ENCODE results near the gene WLS. TPM values are rescaled to one million over a fixed set of nuclear protein-coding genes. Genes with fewer than 3 reads are reported as not detected.
"Not testable (repeated sequence)": the region's sequence is repeated elsewhere in the genome, so short reads cannot be mapped to it uniquely, and the experiment has no call there.

Gene WLS
- total RNA-seq, 1 donor from 2014 or later, result not detected

- H3K9me3 Mint-ChIP-seq, result no peaks in the 10 kb centered on the region
- H3K27me3 Mint-ChIP-seq, result no peaks in the 10 kb centered on the region
- no peak overlapping the region for H3K4me3 Mint-ChIP-seq
- H3K36me3 Mint-ChIP-seq (ENCODE audit: low read depth), result no peaks in the 10 kb centered on the region
- intact Hi-C loops (cut with micrococcal nuclease), result no loop called here
- H3K27ac Mint-ChIP-seq, result no peak overlapping the region
- peaks cover 12% of the 10 kb centered on the region for H3K4me1 Mint-ChIP-seq
- DNase-seq, result no peak
Observed at GRCh38 chr1:68175621-68176398, 56.5 kb downstream of the WLS start.

- Mint-ChIP-seq H3K9me3 (no peaks in the 10 kb centered on the region), H3K4me1 (peaks cover 8% of the 10 kb centered on the region), H3K27me3 (no peaks in the 10 kb centered on the region), H3K27ac (no peak overlapping the region), H3K36me3 (ENCODE audit: low read depth) (no peaks in the 10 kb centered on the region), H3K4me3 (no peak overlapping the region)
- no peak for DNase-seq
- intact Hi-C loops (cut with micrococcal nuclease), result no loop called here
Observed at GRCh38 chr1:68174738-68175113, 57.6 kb downstream of the WLS start.

DNA sequence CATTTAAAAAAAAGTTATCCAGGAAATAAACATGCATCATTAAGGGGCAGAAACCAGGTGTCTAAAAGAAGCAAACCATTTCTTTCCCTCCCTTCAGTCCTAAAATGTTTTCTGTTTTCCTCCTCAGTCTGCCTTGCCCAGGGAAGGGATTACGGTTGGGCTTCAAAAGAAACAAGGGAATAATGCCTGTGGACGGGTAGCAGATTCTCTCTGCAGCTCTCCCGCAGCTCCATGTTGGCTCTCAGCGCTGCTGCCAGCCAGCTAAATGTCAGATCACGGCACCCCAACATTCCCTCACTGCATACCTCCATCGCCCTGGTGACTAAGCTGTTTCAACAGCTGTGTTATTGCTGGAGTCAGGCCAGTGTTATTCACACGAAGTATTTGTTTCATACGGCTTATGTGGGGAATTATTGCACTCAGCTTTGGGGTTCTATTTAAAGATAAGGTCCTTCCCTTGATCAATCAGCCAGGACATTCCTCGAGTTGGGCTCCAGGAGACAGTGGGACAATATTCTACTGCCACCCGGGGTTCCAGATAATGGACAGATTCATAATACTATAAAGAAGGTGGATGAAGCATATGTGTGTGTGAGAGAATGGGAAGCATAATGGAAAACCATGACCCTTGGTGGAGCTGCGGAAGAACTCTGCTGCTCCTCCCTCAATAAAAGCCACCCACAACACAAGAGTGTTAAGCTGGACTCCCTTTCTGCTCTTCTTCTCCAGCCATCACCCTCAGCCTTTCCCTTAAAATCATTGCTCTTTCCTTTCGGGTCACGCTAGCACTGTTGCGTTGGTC, 58.2 kb downstream of the WLS start:
- Mint-ChIP-seq H3K27ac (no peak overlapping the region), H3K4me3 (no peak overlapping the region), H3K4me1 (peaks cover 5% of the 10 kb centered on the region), H3K27me3 (no peaks in the 10 kb centered on the region), H3K9me3 (no peaks in the 10 kb centered on the region), H3K36me3 (ENCODE audit: low read depth) (no peaks in the 10 kb centered on the region)
- no peak for DNase-seq
- intact Hi-C loops (cut with micrococcal nuclease), result no loop called here

- Mint-ChIP-seq H3K9me3 (no peaks in the 10 kb centered on the region), H3K4me1 (no peaks in the 10 kb centered on the region), H3K27me3 (no peaks in the 10 kb centered on the region), H3K4me3 (no peak overlapping the region), H3K27ac (no peak overlapping the region), H3K36me3 (ENCODE audit: low read depth) (no peaks in the 10 kb centered on the region)
- DNase-seq, result no peak
- intact Hi-C loops (cut with micrococcal nuclease), result no loop called here
Observed at GRCh38 chr1:68173283-68173935, 58.9 kb downstream of the WLS start.

DNA sequence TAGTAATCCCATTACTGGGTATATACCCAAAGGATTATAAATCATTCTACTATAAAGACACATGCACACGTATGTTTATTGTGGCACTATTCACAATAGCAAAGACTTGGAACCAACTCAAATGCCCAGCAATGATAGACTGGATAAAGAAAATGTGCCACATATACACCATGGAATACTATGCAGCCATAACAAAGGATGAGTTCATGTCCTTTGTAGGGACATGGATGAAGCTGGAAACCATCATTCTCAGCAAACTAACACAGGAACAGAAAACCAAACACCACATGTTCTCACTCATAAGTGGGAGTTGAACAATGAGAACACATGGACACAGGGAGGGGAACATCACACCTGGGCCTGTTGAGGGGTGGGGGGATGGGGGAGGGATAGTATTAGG, 60.5 kb downstream of the WLS start:
- H3K9me3 Mint-ChIP-seq; H3K4me1 Mint-ChIP-seq; H3K27me3 Mint-ChIP-seq; H3K4me3 Mint-ChIP-seq; H3K27ac Mint-ChIP-seq; intact Hi-C loops (cut with micrococcal nuclease); H3K36me3 Mint-ChIP-seq (ENCODE audit: low read depth); DNase-seq: not testable (repeated sequence)

DNA sequence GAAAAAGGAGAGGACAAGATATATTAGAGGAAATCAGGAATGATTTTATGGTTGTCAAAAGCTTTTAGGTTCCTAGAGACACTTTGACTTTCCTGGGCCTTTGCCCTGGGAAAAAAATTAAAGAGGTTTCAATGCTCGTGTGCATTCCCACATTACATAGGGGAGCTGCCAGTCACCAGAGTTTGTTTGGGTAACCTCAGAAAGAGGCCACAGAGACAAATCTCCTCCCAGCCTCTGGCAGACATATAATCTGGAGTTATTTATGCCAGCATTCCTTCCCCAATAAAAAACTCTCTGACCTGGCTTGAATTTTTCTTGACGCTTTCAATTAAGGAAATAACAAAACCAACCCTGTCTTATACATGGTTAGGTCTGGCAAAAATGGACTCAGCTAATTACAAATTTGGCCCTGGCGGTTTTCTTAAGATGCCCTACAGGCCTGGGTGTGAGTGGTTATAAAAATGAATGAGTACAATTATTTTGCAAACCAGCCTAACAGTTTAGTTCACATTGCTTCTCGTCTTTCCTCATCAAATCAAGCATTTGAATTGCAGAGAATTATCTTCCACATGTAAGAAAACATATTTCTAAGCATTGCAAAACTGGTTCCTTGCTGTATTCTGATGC, 63.7 kb downstream of the WLS start:
- DNase-seq, result no peak
- Mint-ChIP-seq H3K27ac (no peak overlapping the region), H3K9me3 (no peaks in the 10 kb centered on the region), H3K36me3 (ENCODE audit: low read depth) (no peaks in the 10 kb centered on the region), H3K4me1 (no peaks in the 10 kb centered on the region), H3K27me3 (no peaks in the 10 kb centered on the region), H3K4me3 (no peak overlapping the region)
- intact Hi-C loops (cut with micrococcal nuclease), result no loop called here

GRCh38 chr1:68167211-68167610, 65.1 kb downstream of the WLS start:
- Mint-ChIP-seq H3K9me3 (no peaks in the 10 kb centered on the region), H3K36me3 (ENCODE audit: low read depth) (no peaks in the 10 kb centered on the region), H3K27ac (no peak overlapping the region), H3K4me3 (no peak overlapping the region), H3K4me1 (no peaks in the 10 kb centered on the region), H3K27me3 (no peaks in the 10 kb centered on the region)
- intact Hi-C loops (cut with micrococcal nuclease), result no loop called here
- no peak for DNase-seq

GRCh38 chr1:68166348-68166747, 66.0 kb downstream of the WLS start:
- no peak for DNase-seq
- H3K9me3 Mint-ChIP-seq, result no peaks in the 10 kb centered on the region
- no peaks in the 10 kb centered on the region for H3K4me1 Mint-ChIP-seq
- no peaks in the 10 kb centered on the region for H3K36me3 Mint-ChIP-seq (ENCODE audit: low read depth)
- no peak overlapping the region for H3K4me3 Mint-ChIP-seq
- intact Hi-C loops (cut with micrococcal nuclease), result no loop called here
- no peaks in the 10 kb centered on the region for H3K27me3 Mint-ChIP-seq
- H3K27ac Mint-ChIP-seq, result no peak overlapping the region

GRCh38 chr1:68165665-68166064, 66.7 kb downstream of the WLS start:
- H3K4me3 Mint-ChIP-seq, result no peak overlapping the region
- no peak for DNase-seq
- no peaks in the 10 kb centered on the region for H3K36me3 Mint-ChIP-seq (ENCODE audit: low read depth)
- H3K27me3 Mint-ChIP-seq, result no peaks in the 10 kb centered on the region
- H3K4me1 Mint-ChIP-seq, result no peaks in the 10 kb centered on the region
- no peak overlapping the region for H3K27ac Mint-ChIP-seq
- H3K9me3 Mint-ChIP-seq, result no peaks in the 10 kb centered on the region
- intact Hi-C loops (cut with micrococcal nuclease), result no loop called here

DNA sequence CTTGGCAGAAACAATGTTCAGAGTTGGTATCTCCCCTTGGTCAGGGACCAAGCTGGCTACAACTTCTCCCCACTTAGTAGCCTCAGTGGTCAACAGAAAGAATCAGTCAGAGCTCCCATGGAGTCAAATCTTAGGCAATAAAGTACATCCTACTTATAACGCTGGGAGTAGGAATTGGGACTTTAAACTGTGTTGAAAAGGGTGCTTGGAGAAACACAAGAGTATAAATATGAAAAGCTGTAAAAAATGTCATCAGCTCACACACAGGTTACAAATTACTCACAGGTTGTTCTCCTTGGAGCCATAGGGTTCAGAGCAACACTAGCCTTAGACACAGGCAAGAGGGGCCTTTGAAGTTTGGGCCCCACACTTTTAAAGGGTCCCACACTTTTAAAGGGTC, 67.4 kb downstream of the WLS start:
- no peak for DNase-seq
- Mint-ChIP-seq H3K9me3 (no peaks in the 10 kb centered on the region), H3K27ac (no peak overlapping the region), H3K4me1 (no peaks in the 10 kb centered on the region), H3K4me3 (no peak overlapping the region), H3K36me3 (ENCODE audit: low read depth) (no peaks in the 10 kb centered on the region), H3K27me3 (no peaks in the 10 kb centered on the region)
- intact Hi-C loops (cut with micrococcal nuclease), result no loop called here

- intact Hi-C loops (cut with micrococcal nuclease), result no loop called here
- no peaks in the 10 kb centered on the region for H3K27me3 Mint-ChIP-seq
- H3K4me1 Mint-ChIP-seq, result no peaks in the 10 kb centered on the region
- no peaks in the 10 kb centered on the region for H3K9me3 Mint-ChIP-seq
- H3K36me3 Mint-ChIP-seq (ENCODE audit: low read depth), result no peaks in the 10 kb centered on the region
- no peak for DNase-seq
- H3K27ac Mint-ChIP-seq, result no peak overlapping the region
- no peak overlapping the region for H3K4me3 Mint-ChIP-seq
Observed at GRCh38 chr1:68163220-68163619, 69.1 kb downstream of the WLS start.

GRCh38 chr1:68162761-68163160, 69.6 kb downstream of the WLS start:
- H3K4me3 Mint-ChIP-seq, result no peak overlapping the region
- no peak for DNase-seq
- intact Hi-C loops (cut with micrococcal nuclease), result no loop called here
- peaks cover under 1% of the 10 kb centered on the region for H3K27me3 Mint-ChIP-seq
- no peaks in the 10 kb centered on the region for H3K4me1 Mint-ChIP-seq
- no peaks in the 10 kb centered on the region for H3K9me3 Mint-ChIP-seq
- no peak overlapping the region for H3K27ac Mint-ChIP-seq
- no peaks in the 10 kb centered on the region for H3K36me3 Mint-ChIP-seq (ENCODE audit: low read depth)

DNA sequence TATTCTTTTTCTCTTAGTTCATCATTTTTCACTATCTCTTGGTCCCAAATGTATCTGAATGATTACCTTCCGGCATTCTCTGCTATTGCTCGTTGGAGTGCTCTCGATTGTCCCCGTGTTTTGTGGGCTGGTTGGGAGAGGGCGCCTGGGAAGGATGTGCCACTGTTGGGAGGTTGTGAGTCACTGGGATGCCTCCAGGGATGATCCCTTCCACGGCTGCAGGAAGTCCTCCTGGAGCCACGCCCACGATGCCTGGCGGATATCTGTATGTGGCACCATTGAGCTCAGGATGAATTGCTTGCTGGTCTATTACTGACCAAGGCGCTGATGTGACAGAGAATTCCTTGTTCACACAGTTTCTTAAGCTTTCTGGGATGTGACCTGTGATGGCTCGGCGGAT, 70.7 kb downstream of the WLS start:
- H3K27ac Mint-ChIP-seq; H3K4me1 Mint-ChIP-seq; H3K4me3 Mint-ChIP-seq; DNase-seq; H3K9me3 Mint-ChIP-seq; H3K27me3 Mint-ChIP-seq; H3K36me3 Mint-ChIP-seq (ENCODE audit: low read depth); intact Hi-C loops (cut with micrococcal nuclease): not testable (repeated sequence)

DNA sequence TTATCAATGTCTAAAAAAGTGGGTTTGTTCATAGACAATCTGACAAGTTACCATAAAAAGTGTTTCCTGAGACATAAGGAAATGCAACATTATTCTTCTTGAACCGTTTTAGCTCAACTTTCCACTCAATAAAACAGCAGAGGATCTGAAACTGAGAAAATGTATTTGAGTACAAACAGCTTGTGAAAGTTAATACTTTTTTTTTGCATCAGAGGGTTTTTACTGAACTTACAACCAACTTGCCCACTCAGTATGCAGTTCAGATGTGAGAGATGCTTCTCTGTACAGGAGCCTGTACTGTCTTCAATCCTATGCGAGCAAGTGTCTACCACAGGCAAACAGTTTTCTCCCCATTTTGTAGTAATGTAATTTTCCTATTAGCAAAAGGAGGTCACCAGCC, 71.4 kb downstream of the WLS start:
- H3K36me3 Mint-ChIP-seq (ENCODE audit: low read depth); H3K27ac Mint-ChIP-seq; H3K4me1 Mint-ChIP-seq; intact Hi-C loops (cut with micrococcal nuclease); H3K27me3 Mint-ChIP-seq; H3K9me3 Mint-ChIP-seq; DNase-seq; H3K4me3 Mint-ChIP-seq: not testable (repeated sequence)
